ENCODE results near the gene AADACL2. TPM values are rescaled to one million over a fixed set of nuclear protein-coding genes. Genes with fewer than 3 reads are reported as not detected.

AADACL2 gene
- total RNA-seq, 1 donor: not detected

DNA sequence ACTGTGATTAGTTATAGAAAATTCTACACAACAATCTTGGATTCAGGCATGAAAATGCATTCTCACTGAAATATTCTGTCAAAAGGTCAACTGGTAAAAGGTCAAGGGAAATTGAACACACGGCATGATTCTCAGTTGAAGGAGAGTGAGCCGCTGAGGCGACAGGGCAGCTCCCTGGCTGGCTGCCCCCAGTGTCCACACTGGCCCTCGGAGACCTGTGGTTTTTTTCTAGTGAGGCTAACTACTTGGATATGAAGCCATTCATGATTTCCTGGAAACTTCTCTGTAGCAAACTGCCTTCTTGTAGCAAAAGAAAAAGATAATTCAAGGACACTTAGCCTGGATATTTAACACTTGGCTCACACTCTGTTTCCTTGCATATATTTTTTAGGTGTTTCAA lies 37.2 kb downstream of the AADACL2 start:
- H3K4me3 ChIP-seq (ENCODE audit: low read depth, low read length): no peak overlapping the region
- DNase-seq (ENCODE audit: low read depth): no peak
- TF ChIP-seq, protein P1, sequence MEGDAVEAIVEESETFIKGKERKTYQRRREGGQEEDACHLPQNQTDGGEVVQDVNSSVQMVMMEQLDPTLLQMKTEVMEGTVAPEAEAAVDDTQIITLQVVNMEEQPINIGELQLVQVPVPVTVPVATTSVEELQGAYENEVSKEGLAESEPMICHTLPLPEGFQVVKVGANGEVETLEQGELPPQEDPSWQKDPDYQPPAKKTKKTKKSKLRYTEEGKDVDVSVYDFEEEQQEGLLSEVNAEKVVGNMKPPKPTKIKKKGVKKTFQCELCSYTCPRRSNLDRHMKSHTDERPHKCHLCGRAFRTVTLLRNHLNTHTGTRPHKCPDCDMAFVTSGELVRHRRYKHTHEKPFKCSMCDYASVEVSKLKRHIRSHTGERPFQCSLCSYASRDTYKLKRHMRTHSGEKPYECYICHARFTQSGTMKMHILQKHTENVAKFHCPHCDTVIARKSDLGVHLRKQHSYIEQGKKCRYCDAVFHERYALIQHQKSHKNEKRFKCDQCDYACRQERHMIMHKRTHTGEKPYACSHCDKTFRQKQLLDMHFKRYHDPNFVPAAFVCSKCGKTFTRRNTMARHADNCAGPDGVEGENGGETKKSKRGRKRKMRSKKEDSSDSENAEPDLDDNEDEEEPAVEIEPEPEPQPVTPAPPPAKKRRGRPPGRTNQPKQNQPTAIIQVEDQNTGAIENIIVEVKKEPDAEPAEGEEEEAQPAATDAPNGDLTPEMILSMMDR (IDR thresholded peaks at IDR 0.05; ENCODE audit: insufficient read depth, low read depth, low read length): no peak

DNA sequence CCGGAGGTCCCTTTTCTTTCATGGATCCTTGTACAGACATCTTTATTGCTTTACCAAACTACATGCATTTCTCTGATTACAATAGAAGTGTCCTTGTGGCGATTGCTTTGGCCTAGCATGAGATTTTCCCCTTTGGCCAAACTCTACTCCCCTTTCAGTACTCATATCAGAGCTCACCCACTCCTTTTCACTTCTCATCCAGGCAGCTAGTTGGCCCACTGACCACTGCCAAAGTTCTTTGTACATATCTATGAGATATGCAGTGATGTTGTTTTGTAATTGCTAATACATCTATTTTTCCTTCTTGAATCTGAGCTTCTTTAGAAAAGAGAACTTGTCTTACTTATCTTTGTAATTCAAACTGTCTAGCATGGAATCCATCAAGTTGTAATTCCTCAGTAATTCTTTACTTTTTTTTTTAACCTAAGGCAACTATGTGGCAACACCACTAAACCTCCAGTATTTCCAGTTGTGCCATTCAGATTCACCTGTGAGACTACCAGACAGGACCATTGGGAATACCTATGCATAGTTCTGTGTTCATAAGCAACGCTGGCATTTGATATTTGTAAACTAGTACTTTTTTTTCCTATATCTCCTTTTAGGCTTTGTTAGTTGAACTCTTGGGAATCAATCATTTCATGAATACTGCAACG lies 39.2 kb downstream of the AADACL2 start:
- DNase-seq (ENCODE audit: low read depth): no peak
- H3K4me3 ChIP-seq (ENCODE audit: low read depth, low read length): no peak overlapping the region
- TF ChIP-seq, protein P1 (IDR thresholded peaks at IDR 0.05; ENCODE audit: insufficient read depth, low read depth, low read length): no peak

DNA sequence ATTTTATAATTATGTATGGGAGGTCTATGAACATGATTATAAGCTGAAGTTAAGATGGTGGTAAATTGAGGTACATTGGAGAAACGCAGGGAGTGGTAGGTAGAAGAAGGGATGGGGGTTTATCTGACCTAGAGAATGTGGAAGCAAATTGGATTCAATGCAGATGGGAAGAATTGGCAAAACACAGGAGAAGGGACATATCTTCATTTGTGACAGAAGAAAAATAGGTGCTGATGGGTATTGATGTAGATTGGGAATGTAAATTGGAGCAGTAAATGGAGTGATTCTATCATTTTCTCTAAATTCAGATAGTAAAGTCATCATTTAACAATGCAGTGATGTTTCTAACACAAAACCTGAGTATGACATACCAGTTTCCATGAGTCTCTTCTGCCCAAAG lies 40.5 kb downstream of the AADACL2 start:
- TF ChIP-seq, protein P1 (IDR thresholded peaks at IDR 0.05; ENCODE audit: insufficient read depth, low read depth, low read length): no peak
- no peak for DNase-seq (ENCODE audit: low read depth)
- no peak overlapping the region for H3K4me3 ChIP-seq (ENCODE audit: low read depth, low read length)

DNA sequence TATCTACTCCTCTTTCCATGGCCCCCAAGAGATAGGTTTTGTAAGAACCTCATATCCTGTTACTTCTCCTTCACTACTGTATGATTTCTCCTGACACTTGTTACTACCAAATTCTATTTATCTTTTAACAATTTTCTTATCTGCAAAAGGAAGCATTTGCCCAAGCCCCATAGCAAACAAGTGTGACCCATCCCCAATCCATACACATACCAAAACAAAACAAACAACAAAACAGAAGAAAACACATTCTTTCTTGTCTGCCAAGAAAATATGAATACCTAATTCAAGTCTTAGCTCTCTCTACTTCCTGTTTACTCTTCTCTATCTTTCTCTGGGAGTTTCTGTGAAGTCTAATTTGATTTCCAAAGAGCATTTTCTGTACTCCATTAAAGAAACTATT lies 41.2 kb downstream of the AADACL2 start:
- H3K4me3 ChIP-seq (ENCODE audit: low read depth, low read length): no peak overlapping the region
- TF ChIP-seq, protein P1 (IDR thresholded peaks at IDR 0.05; ENCODE audit: insufficient read depth, low read depth, low read length): no peak
- no peak for DNase-seq (ENCODE audit: low read depth)

DNA sequence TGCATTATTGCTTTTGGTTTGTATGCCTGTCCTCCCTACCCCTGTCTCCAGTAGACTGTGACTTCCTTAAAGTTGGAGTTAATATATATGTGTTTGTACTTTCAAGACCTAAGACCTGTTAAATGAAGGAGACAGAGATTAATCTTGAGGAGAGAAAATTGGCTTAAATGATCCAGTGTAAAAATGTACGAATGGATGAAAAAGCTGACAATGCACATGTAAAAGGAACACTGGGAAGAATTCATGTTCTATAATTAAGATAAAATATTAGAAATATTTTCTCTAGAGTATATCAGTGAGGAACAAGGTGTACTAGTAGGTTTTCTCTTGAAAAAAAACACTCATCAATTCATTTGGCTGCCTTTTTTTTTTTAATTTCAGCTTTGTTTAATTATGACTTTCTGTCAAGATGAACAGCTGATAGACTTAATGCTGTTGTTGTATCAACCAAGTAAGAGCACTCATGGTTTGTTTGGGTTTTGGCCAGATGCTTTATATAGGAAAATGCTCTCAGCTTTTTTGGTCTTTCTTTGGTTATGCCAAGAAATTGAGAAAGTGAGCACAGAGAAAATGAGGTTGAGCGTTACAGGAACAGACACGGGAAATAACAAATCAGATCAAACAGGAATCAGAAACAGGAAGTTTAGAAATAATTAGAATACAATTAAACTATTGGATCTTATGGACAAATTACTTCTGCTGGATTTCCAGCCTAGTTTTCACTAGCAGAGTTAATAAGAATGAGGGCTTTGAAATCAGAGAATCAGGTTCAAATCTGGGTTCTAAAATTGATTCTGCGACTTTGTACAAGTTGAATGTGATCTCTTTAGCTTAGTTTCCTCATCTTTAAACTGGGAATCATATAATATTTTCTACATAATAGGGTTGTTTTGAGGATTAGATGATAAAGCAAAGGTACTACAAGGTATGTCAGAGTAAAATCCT lies 41.9 kb downstream of the AADACL2 start:
- no peak for DNase-seq (ENCODE audit: low read depth)
- TF ChIP-seq, protein P1 (IDR thresholded peaks at IDR 0.05; ENCODE audit: insufficient read depth, low read depth, low read length): no peak
- H3K4me3 ChIP-seq (ENCODE audit: low read depth, low read length): no peak overlapping the region

DNA sequence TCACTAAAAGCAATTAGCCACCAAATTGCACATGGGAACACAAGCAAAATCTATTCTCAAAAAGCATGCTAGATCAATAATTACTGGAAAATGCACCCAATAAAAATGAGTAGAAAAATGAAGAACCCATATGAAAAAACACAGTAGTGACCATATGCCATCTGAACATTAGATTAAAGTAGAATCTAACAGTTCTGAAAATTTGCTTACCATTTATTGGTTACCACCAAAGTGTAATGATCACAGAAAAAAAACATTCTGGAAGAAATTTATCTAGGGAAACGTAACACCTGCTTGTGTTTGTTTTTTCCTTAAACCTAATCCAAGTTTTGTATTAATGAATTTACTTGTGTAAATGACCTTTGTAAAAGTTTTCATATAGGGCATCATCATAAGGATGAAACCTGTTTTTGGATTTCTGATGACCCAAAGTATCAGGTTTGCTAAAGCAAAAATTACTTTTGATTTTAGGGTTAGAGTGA lies 42.6 kb downstream of the AADACL2 start:
- TF ChIP-seq, protein P1 (IDR thresholded peaks at IDR 0.05; ENCODE audit: insufficient read depth, low read depth, low read length): no peak
- no peak for DNase-seq (ENCODE audit: low read depth)
- no peak overlapping the region for H3K4me3 ChIP-seq (ENCODE audit: low read depth, low read length)
